NCI-H128 (cell line): ENCODE results near the gene HHAT.

ENCODE experiments used
- DNase-seq: peaks from one replicate; lab custom pipeline; 2025; ENCODE audit not compliant: unreplicated experiment; lab: John Stamatoyannopoulos, UW

The HHAT gene

GRCh38 chr1:210674151-210674550 lies 345.4 kb downstream of the HHAT start:
- no peak for DNase-seq

GRCh38 chr1:210676539-210676938 lies 347.8 kb downstream of the HHAT start:
- no peak for DNase-seq

- no peak for DNase-seq
Measured at GRCh38 chr1:210677533-210677932, 348.8 kb downstream of the HHAT start.

GRCh38 chr1:210678306-210678705 lies 349.6 kb downstream of the HHAT start:
- no peak for DNase-seq

GRCh38 chr1:210681158-210681557 lies 352.5 kb downstream of the HHAT start:
- DNase-seq = no peak

GRCh38 chr1:210683403-210684047 lies 354.8 kb downstream of the HHAT start:
- no peak for DNase-seq

- DNase-seq = no peak
Measured at GRCh38 chr1:210684466-210685294, 356.0 kb downstream of the HHAT start.

GRCh38 chr1:210685295-210685650 lies 356.6 kb downstream of the HHAT start:
- no peak for DNase-seq

GRCh38 chr1:210686841-210687240 lies 358.1 kb downstream of the HHAT start:
- DNase-seq = no peak

GRCh38 chr1:210687582-210688279 lies 359.0 kb downstream of the HHAT start:
- DNase-seq = no peak

GRCh38 chr1:210688512-210689234 lies 360.0 kb downstream of the HHAT start:
- no peak for DNase-seq

GRCh38 chr1:210689826-210690225 lies 361.1 kb downstream of the HHAT start:
- no peak for DNase-seq

GRCh38 chr1:210690236-210690635 lies 361.5 kb downstream of the HHAT start:
- DNase-seq = no peak

GRCh38 chr1:210691039-210691610 lies 362.4 kb downstream of the HHAT start:
- peak; percentile 55 for DNase-seq

- no peak for DNase-seq
Measured at GRCh38 chr1:210692796-210693195, 364.1 kb downstream of the HHAT start.

- no peak for DNase-seq
Measured at GRCh38 chr1:210695026-210695425, 366.3 kb downstream of the HHAT start.

GRCh38 chr1:210696709-210697108 lies 368.0 kb downstream of the HHAT start:
- DNase-seq = no peak

GRCh38 chr1:210697185-210697584 lies 368.5 kb downstream of the HHAT start:
- DNase-seq = no peak

GRCh38 chr1:210698661-210699060 lies 370.0 kb downstream of the HHAT start:
- DNase-seq = no peak

- DNase-seq = no peak
Measured at GRCh38 chr1:210700083-210700482, 371.4 kb downstream of the HHAT start.

- DNase-seq = no peak
Measured at GRCh38 chr1:210700511-210700910, 371.8 kb downstream of the HHAT start.
